AG09319 (cell line): ENCODE measurements around the gene TSPEAR.

Experiments used
- DNase-seq: peaks from one replicate; pipeline ENCODE4 v3.0.0-alpha.2; 2010; ENCODE audit warnings: low read depth; ENCODE audit errors: extremely low read depth
- CTCF ChIP-seq: IDR thresholded peaks from 2 replicates; pipeline ENCODE4 v1.5.1; 2011; ENCODE audit warnings: low read depth, mild to moderate bottlenecking, inconsistent platforms, low read length, moderate library complexity

The TSPEAR gene

GRCh38 chr21:44599264-44600029 lies 111.9 kb downstream of the TSPEAR start:
- no peak for TF ChIP-seq CTCF
- no peak for DNase-seq

GRCh38 chr21:44598061-44598460 lies 113.3 kb downstream of the TSPEAR start:
- no peak for DNase-seq
- no peak for TF ChIP-seq CTCF

GRCh38 chr21:44596068-44596725 lies 115.2 kb downstream of the TSPEAR start:
- DNase-seq: no peak

GRCh38 chr21:44595524-44595923 lies 115.8 kb downstream of the TSPEAR start:
- no peak for DNase-seq
- TF ChIP-seq CTCF: no peak

More at GRCh38 chr21:44596068-44596725, 115.2 kb downstream of the TSPEAR start:
- TF ChIP-seq CTCF: no peak

- no peak for TF ChIP-seq CTCF
- DNase-seq: no peak
These were observed 116.9 kb downstream of the TSPEAR start for GRCh38 chr21:44594406-44594916.

GRCh38 chr21:44593598-44594405 lies 117.6 kb downstream of the TSPEAR start:
- TF ChIP-seq CTCF: no peak

More at GRCh38 chr21:44593598-44594405, 117.6 kb downstream of the TSPEAR start:
- no peak for DNase-seq
